T-helper 1 cell treated with Interleukin-12 subunit alpha and Interleukin-12 subunit beta and Interleukin-4 antibody, amounts not matched to agents 30 ng/mL and 1 ng/mL, for 36 hours (primary cell): ENCODE data around the gene KRTAP4-11. TPM values are rescaled to one million over a fixed set of nuclear protein-coding genes. Genes with fewer than 3 reads are reported as not detected.
"Not testable (repeated sequence)": the region's sequence is repeated elsewhere in the genome, so short reads cannot be mapped to it uniquely, and the experiment has no call there.

Source experiments
- intact Hi-C: fragments of 100-400 bp; cut with micrococcal nuclease; formaldehyde crosslinking; loops from one replicate; pipeline ENCODE4 v1.15.1; 2024
- total RNA-seq: library from RNA; stranded (reverse); gene quantifications from 2 replicates; pipeline ENCODE4 v1.2.3, GENCODE V29; 2022

The KRTAP4-11 gene
- total RNA-seq, 1 donor from 2014 or later = not detected

- intact Hi-C loops = not testable (repeated sequence)
Measured at GRCh38 chr17:41088760-41089352, 29.3 kb downstream of the KRTAP4-11 start.

- intact Hi-C loops = loop anchor here (2.0 kb wide), 1 partner anchor 55 kb away; no protein-coding TSS in a partner anchor
Measured at GRCh38 chr17:41084100-41084856, 33.9 kb downstream of the KRTAP4-11 start, which contains the start of gene KRTAP4-7. Gene KRTAP4-7 (plus strand): TSS chr17:41084150. CDS start chr17:41084207, 57 bp downstream.

- intact Hi-C loops = not testable (repeated sequence)
Measured at GRCh38 chr17:41083427-41083826, 34.7 kb downstream of the KRTAP4-11 start.

DNA sequence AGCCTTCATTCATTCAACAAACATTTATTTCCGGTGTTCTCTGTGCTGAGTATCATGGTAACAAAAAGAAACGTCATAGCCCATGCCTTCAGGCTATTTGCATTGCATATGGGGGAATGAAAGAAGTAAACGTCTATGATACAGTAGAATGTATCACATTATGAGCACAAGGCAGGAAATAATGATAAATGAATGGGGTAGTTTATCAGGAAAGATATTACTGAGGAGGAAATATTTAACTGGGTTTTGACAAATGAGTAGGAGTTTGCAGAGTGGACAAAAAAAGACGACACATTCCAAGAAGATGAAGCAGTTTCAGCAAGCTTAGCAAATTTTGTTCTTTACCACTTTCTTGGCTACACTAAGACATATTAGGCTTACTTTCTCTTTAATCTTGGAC, 35.5 kb downstream of the KRTAP4-11 start:
- intact Hi-C loops = no loop called here

GRCh38 chr17:41076788-41077187, 41.4 kb downstream of the KRTAP4-11 start:
- intact Hi-C loops = no loop called here

GRCh38 chr17:41073676-41074075, 44.5 kb downstream of the KRTAP4-11 start:
- intact Hi-C loops = no loop called here

DNA sequence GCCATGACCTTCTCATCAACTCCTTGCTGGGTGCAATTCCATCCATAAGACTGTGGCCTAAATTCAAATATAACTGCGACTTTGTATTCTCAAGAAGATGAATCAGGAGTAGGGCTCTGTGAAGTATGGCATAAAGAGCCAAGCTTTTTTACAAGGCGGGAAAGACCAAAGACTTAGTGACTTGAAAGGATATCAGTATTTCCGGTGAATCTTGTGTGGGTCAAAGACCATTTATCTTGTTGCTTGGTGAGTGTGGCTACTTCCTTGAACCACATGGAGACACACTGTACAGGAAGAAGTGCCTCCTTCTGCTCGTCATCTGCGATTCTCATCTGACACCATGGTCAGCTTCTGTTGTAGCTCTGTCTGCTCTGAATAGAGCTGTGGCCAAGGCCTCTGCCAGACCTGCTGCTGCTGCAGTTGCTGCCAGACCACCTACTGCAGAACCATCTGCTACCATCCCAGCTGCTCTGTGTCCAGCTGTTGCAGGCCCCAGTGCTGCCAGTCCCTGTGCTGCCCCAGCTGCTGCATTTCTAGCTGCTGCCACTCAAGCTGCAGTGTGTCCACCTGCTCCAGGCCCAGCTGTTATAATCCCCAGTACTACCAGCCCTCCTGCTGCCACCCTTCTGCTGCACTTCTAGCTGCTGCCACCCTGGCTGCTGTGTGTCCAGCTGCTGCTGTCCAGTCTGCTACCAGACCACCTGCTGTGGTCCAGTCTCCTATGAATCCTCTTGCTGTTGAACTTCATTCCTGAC, 46.4 kb downstream of the KRTAP4-11 start:
- intact Hi-C loops = no loop called here

GRCh38 chr17:41069031-41069430, 49.1 kb downstream of the KRTAP4-11 start:
- intact Hi-C loops = no loop called here

- intact Hi-C loops = no loop called here
Measured at GRCh38 chr17:41067281-41067680, 50.9 kb downstream of the KRTAP4-11 start.

Other genes with a start within 250 kb of the KRTAP4-11 start
- gene KRT20, start 233.1 kb downstream of the KRTAP4-11 start, total RNA-seq = not detected in 2 replicates
- gene KRT23, start 180.7 kb downstream of the KRTAP4-11 start, total RNA-seq = not detected in 2 replicates
- gene KRT39, start 151.4 kb downstream of the KRTAP4-11 start, total RNA-seq = not detected in 2 replicates
- not detected in 2 replicates for gene KRT40, start 134.0 kb downstream of the KRTAP4-11 start, total RNA-seq
- not detected in 2 replicates for gene KRTAP3-3, start 124.2 kb downstream of the KRTAP4-11 start, total RNA-seq
- gene KRTAP3-2, start 118.5 kb downstream of the KRTAP4-11 start, total RNA-seq = not detected in 2 replicates
- gene KRTAP3-1, start 109.2 kb downstream of the KRTAP4-11 start, total RNA-seq = not detected in 2 replicates
- not detected in 2 replicates for gene KRTAP1-5, start 91.2 kb downstream of the KRTAP4-11 start, total RNA-seq
- not detected in 2 replicates for gene KRTAP1-4, start 88.2 kb downstream of the KRTAP4-11 start, total RNA-seq
- gene KRTAP1-3, start 83.5 kb downstream of the KRTAP4-11 start, total RNA-seq = not detected in 2 replicates
- not detected in 2 replicates for gene KRTAP1-1, start 76.9 kb downstream of the KRTAP4-11 start, total RNA-seq
- gene KRTAP2-1, start 71.1 kb downstream of the KRTAP4-11 start, total RNA-seq = not detected in 2 replicates
- not detected in 2 replicates for gene KRTAP2-2, start 63.1 kb downstream of the KRTAP4-11 start, total RNA-seq
- not detected in 2 replicates for gene KRTAP2-3, start 58.3 kb downstream of the KRTAP4-11 start, total RNA-seq
- not detected in 2 replicates for gene KRTAP2-4, start 52.5 kb downstream of the KRTAP4-11 start, total RNA-seq
- gene KRTAP4-7, start 34.2 kb downstream of the KRTAP4-11 start, total RNA-seq = not detected in 2 replicates
- gene KRTAP4-8, start 20.2 kb downstream of the KRTAP4-11 start, total RNA-seq = not detected in 2 replicates
- not detected in 2 replicates for gene KRTAP4-16, start 16.2 kb downstream of the KRTAP4-11 start, total RNA-seq
- not detected in 2 replicates for gene KRTAP4-9, start 13.0 kb downstream of the KRTAP4-11 start, total RNA-seq
- not detected in 2 replicates for gene KRTAP4-12, start 5.8 kb upstream of the KRTAP4-11 start, total RNA-seq
- gene KRTAP4-6, start 22.2 kb upstream of the KRTAP4-11 start, total RNA-seq = not detected in 2 replicates
- not detected in 2 replicates for gene KRTAP4-5, start 31.5 kb upstream of the KRTAP4-11 start, total RNA-seq
- not detected in 2 replicates for gene KRTAP4-4, start 42.4 kb upstream of the KRTAP4-11 start, total RNA-seq
- gene KRTAP4-3, start 49.8 kb upstream of the KRTAP4-11 start, total RNA-seq = not detected in 2 replicates
- not detected in 2 replicates for gene KRTAP4-2, start 59.8 kb upstream of the KRTAP4-11 start, total RNA-seq
- not detected in 2 replicates for gene KRTAP4-1, start 66.5 kb upstream of the KRTAP4-11 start, total RNA-seq
- gene KRTAP9-1, start 71.5 kb upstream of the KRTAP4-11 start, total RNA-seq = not detected in 2 replicates
- gene KRTAP9-2, start 108.3 kb upstream of the KRTAP4-11 start, total RNA-seq = not detected in 2 replicates
- gene KRTAP9-3, start 114.1 kb upstream of the KRTAP4-11 start, total RNA-seq = not detected in 2 replicates
- gene KRTAP9-8, start 119.6 kb upstream of the KRTAP4-11 start, total RNA-seq = not detected in 2 replicates
- not detected in 2 replicates for gene KRTAP9-4, start 131.3 kb upstream of the KRTAP4-11 start, total RNA-seq
- gene KRTAP9-9, start 137.0 kb upstream of the KRTAP4-11 start, total RNA-seq = not detected in 2 replicates
- not detected in 2 replicates for gene KRTAP9-6, start 147.0 kb upstream of the KRTAP4-11 start, total RNA-seq
- gene KRTAP9-7, start 157.3 kb upstream of the KRTAP4-11 start, total RNA-seq = not detected in 2 replicates
- gene KRTAP29-1, start 184.5 kb upstream of the KRTAP4-11 start, total RNA-seq = not detected in 2 replicates
- gene KRTAP16-1, start 190.9 kb upstream of the KRTAP4-11 start, total RNA-seq = not detected in 2 replicates
- not detected in 2 replicates for gene KRTAP17-1, start 197.3 kb upstream of the KRTAP4-11 start, total RNA-seq
- not detected in 2 replicates for gene KRT33A, start 232.5 kb upstream of the KRTAP4-11 start, total RNA-seq